AG04450 (cell line): Measurements from ENCODE around the gene ADAT3. TPM values are rescaled to one million over a fixed set of nuclear protein-coding genes. Genes with fewer than 3 reads are reported as not detected.

Experiments
- CTCF ChIA-PET: fragments of 300-600, 350-600 bp; formaldehyde crosslinking; extraction: SDS; loops from one replicate; lab custom pipeline; 2022; ENCODE audit warnings: antibody characterized with exemption, inconsistent platforms; lab: Charles Lee
- POLR2A ChIA-PET: fragments of 350-600 bp; formaldehyde crosslinking; extraction: SDS; loops from one replicate; lab custom pipeline; 2021; ENCODE audit warnings: antibody characterized with exemption, inconsistent platforms; lab: Yijun Ruan, JAX
- DNase-seq: peaks from one replicate; pipeline ENCODE4 v3.0.0-alpha.2; 2011; ENCODE audit warnings: low read depth, low spot score
- H3K27ac ChIP-seq: one replicate; pipeline ENCODE4 v1.5.1; 2012; ENCODE audit warnings: low read depth, low read length, control low read depth
- H3K27me3 ChIP-seq: one replicate; pipeline ENCODE4 v1.6.0; 2012; ENCODE audit warnings: low read length; ENCODE audit not compliant: control insufficient read depth, insufficient read depth
- H3K4me3 ChIP-seq: 2 replicates; pipeline ENCODE4 v1.5.1; 2011; ENCODE audit warnings: mild to moderate bottlenecking, low read depth, low read length, control low read depth
- H3K9me3 ChIP-seq: 2 replicates; pipeline ENCODE4 v1.5.1; 2012; ENCODE audit warnings: low read length; ENCODE audit not compliant: control insufficient read depth, insufficient read depth
- polyA plus RNA-seq: library from polyadenylated mRNA; depleted of rRNA; stranded (reverse); fragments of >200 nt; gene quantifications from 2 replicates; pipeline ENCODE4 v1.2.3, GENCODE V29; 2011
- TF ChIP-seq, protein P1 (sequence below): IDR thresholded peaks from 2 replicates; pipeline ENCODE4 v1.5.1; 2011; ENCODE audit warnings: low read depth, low read length, control low read depth, inconsistent platforms

ADAT3 gene
- polyA plus RNA-seq, 1 experiment, result 0.35 TPM

DNA sequence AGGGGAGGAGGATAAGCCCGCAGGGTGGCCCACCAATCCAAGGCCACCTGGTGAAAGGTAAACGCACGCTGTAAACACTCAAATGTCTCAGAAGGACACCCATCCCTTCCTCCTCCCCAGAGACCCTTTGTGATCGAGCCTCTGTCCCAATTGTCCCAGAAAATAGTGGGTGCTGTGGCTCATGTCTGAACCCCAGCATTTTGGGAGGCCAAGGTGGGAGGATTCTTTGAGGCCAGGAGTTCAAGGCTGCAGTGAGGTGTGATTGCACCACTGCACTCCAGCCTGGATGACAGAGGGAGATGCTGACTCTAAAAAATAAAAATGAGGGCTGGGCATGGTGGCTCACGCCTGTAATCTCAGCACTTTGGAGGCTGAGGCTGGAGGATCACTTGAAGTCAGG lies 16.8 kb upstream of the ADAT3 start:
- Histone ChIP-seq H3K27ac (no peak overlapping the region), H3K4me3 (no peak overlapping the region), H3K27me3 (no peaks in the 10 kb centered on the region), H3K9me3 (no peaks in the 10 kb centered on the region)
- ChIA-PET POLR2A (no interaction called here), CTCF (no interaction called here)
- TF ChIP-seq, protein P1, sequence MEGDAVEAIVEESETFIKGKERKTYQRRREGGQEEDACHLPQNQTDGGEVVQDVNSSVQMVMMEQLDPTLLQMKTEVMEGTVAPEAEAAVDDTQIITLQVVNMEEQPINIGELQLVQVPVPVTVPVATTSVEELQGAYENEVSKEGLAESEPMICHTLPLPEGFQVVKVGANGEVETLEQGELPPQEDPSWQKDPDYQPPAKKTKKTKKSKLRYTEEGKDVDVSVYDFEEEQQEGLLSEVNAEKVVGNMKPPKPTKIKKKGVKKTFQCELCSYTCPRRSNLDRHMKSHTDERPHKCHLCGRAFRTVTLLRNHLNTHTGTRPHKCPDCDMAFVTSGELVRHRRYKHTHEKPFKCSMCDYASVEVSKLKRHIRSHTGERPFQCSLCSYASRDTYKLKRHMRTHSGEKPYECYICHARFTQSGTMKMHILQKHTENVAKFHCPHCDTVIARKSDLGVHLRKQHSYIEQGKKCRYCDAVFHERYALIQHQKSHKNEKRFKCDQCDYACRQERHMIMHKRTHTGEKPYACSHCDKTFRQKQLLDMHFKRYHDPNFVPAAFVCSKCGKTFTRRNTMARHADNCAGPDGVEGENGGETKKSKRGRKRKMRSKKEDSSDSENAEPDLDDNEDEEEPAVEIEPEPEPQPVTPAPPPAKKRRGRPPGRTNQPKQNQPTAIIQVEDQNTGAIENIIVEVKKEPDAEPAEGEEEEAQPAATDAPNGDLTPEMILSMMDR, result no peak
- DNase-seq, result no peak

DNA sequence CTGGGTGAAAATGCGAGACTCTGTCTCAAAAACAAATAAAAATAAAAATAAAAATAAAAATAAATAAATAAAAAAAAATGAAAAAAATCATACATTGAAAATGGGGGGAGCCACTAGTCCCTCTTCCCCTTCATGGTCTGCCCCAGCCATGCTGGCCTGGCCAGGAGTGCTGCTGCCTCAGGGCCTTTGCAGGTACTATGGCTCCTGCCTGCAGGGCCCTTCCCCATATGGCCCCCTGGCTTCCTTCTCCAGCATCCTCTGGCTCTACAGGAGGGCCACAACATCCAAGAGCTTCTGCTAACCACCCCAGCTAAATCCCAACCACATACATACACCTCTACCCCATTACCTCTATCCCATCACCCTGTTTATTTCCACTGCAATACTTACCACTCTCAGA lies 15.3 kb upstream of the ADAT3 start:
- CTCF ChIA-PET, result no interaction called here
- POLR2A ChIA-PET, result no interaction called here
- TF ChIP-seq, protein P1, result no peak
- no peaks in the 10 kb centered on the region for H3K9me3 ChIP-seq
- H3K27ac ChIP-seq, result no peak overlapping the region
- no peak overlapping the region for H3K4me3 ChIP-seq
- no peaks in the 10 kb centered on the region for H3K27me3 ChIP-seq
- DNase-seq, result no peak

DNA sequence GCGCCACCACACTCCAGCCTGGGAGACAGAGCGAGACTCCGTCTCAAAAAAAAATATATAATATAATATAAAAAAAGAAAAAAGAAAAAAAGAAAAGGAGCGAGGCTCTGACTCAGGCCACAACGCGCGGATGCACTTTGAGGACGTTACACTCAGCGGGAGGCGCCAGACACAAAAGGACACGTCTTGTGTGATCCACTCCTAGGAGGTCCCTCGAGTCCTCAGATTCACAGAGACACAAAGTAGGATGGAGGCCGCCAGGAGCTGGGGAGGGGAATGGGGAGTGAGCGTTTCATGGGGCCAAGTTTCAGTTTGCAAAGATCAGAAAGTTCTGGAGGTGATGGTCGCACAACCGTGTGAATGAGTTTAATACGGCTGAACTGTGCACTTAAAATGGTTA lies 11.4 kb upstream of the ADAT3 start:
- TF ChIP-seq, protein P1, result no peak
- no peak for DNase-seq
- H3K27ac ChIP-seq, result no peak overlapping the region
- H3K9me3 ChIP-seq, result no peaks in the 10 kb centered on the region
- H3K4me3 ChIP-seq, result no peak overlapping the region
- ChIA-PET POLR2A (no interaction called here), CTCF (no interaction called here)
- H3K27me3 ChIP-seq, result no peaks in the 10 kb centered on the region

DNA sequence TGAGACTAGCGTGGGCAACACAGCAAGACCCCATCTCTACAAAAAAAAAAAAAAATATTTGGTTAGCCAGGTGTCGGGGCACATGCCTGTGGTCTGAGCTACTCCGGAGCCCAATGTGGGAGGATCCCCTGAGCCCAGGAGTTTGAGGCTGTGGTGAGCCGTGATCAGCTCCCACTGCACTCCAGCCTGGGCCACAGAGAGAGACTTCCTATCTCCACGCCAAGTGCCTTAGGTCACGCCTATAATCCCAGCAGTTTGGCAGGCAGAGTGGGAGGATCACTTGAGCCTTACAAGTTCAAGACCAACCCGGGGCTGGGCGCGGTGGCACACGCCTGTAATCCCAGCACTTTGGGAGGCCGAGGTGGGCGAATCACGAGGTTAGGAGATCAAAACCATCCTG lies 8.7 kb upstream of the ADAT3 start:
- H3K27me3 ChIP-seq, result no peaks in the 10 kb centered on the region
- POLR2A ChIA-PET, result interaction anchor here (0.5 to 0.7 kb wide), 2 partner anchors 9 to 406 kb away, joined by 5 to 6 read pairs; partner anchors contain the start of gene REEP6

DNA sequence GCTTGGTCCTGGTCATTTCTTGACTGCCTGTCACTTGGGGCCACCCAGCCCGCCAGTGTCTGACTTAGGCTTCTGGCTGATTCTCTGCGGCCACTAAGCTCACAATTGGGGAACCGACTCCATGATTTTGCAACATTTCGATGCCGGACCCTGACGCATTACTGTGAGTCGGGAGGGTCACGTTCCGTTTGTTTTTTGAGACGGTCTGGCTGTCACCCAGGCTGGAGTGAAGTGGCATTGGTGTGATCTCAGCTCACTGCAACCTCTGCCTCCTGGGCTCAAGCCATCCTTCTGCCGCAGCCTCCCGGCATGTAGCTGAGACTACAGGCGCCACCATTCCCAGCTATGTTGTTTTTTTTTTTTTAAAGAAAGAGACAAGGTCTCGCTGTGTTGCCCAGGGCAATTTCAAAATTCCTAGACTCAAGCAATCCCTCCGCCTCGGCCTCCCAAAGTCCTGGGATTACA lies 3.2 kb upstream of the ADAT3 start:
- H3K27ac ChIP-seq, result no peak overlapping the region
- no peak overlapping the region for H3K4me3 ChIP-seq
- TF ChIP-seq, protein P1, result no peak
- H3K9me3 ChIP-seq, result no peaks in the 10 kb centered on the region
- H3K27me3 ChIP-seq, result no peaks in the 10 kb centered on the region
- POLR2A ChIA-PET, result interaction anchor here (0.7 kb wide), 2 partner anchors 71 to 1222 kb away, joined by 3 read pairs; no protein-coding TSS in a partner anchor
- no peak for DNase-seq
- CTCF ChIA-PET, result interaction anchor here (0.6 to 2.1 kb wide), 2 partner anchors 28 to 38 kb away, joined by 3 to 5 read pairs; no protein-coding TSS in a partner anchor

More for the DNA sequence above, 8.7 kb upstream of the ADAT3 start:
- CTCF ChIA-PET, result no interaction called here
- TF ChIP-seq, protein P1, result no peak
- H3K4me3 ChIP-seq, result no peak overlapping the region
- DNase-seq, result no peak
- no peaks in the 10 kb centered on the region for H3K9me3 ChIP-seq
- H3K27ac ChIP-seq, result no peak overlapping the region
